ENCODE results near the gene PRPF6.

PRPF6 gene

DNA sequence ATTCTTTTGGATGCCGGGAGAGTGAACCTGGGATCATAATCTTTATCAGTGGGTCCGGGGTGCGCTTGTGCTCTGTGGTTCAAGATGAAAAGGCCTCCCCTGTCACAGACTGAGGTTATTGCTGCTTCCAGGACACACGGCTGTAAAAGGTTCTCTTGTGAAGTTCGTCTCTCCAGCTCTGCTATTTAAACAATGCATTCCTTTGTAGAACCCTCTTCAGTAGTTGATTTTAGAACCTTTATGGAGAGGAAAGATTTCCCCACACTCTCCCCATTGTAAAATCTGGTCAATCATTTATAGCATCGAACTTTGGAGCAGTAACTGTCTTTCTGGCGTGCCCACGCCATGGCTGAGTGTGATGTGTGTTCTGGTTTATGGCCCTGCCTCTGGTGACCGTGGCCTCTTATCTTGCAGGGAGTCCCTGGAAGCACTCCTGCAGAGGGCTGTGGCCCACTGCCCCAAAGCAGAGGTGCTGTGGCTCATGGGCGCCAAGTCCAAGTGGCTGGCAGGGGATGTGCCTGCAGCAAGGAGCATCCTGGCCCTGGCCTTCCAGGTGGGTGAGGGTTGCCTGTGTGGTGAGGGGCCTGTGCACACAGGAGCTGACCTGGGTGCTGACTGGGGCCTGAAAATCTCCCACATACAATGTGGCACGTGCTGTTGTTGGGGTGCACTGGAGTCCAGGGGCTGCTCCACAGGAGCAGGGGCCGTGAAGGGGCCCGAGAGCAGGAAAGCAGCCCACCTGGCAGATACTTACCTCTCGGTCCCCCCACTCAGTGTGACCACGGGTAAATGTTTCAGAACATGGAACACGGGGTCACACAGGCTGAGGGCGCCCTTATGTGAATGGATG, 43.4 kb downstream of the PRPF6 start:
- Histone ChIP-seq H3K27ac (no peak overlapping the region), H3K4me3 (no peak overlapping the region)
- DNase-seq (ENCODE audit: low spot score) = no peak
- TF ChIP-seq, protein P1, sequence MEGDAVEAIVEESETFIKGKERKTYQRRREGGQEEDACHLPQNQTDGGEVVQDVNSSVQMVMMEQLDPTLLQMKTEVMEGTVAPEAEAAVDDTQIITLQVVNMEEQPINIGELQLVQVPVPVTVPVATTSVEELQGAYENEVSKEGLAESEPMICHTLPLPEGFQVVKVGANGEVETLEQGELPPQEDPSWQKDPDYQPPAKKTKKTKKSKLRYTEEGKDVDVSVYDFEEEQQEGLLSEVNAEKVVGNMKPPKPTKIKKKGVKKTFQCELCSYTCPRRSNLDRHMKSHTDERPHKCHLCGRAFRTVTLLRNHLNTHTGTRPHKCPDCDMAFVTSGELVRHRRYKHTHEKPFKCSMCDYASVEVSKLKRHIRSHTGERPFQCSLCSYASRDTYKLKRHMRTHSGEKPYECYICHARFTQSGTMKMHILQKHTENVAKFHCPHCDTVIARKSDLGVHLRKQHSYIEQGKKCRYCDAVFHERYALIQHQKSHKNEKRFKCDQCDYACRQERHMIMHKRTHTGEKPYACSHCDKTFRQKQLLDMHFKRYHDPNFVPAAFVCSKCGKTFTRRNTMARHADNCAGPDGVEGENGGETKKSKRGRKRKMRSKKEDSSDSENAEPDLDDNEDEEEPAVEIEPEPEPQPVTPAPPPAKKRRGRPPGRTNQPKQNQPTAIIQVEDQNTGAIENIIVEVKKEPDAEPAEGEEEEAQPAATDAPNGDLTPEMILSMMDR (IDR thresholded peaks at IDR 0.05) = no peak

DNA sequence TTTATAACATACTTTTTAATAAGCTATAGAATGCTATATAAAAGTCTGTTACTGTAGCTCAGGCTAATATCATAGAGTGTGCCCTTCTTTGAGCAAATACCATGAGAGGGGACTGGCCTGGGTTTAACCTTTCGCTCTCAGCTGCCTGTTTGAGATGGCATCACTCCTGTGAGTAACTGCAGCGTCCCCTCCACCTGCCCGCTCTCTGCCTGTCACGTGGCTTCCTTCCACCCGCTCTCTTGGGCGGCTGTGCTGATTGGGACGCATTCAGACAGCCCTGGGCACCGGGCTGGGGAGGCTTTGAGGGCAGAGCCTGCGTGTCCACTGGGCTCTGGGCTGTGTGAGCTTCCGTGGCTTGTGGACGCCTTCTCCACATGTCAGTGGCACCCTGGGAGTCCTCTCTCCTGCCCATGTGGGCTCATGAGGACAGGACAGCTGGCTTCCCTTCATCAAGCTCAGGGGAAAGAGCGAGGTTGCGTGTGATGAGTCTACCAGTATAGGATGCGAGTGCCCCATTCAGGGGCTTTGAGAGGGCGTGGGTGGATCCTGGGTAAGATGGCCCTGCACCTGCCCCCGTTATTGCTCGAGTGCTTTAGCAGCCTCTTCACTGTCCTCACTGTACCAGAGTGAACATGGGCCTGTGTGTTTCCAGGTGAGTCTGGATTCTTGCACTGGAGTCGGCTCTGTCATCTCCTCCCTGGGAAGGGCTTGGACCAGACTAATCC, 44.3 kb downstream of the PRPF6 start:
- Histone ChIP-seq H3K4me3 (no peak overlapping the region), H3K27ac (no peak overlapping the region)
- no peak for DNase-seq (ENCODE audit: low spot score)
- TF ChIP-seq, protein P1 (IDR thresholded peaks at IDR 0.05) = no peak

DNA sequence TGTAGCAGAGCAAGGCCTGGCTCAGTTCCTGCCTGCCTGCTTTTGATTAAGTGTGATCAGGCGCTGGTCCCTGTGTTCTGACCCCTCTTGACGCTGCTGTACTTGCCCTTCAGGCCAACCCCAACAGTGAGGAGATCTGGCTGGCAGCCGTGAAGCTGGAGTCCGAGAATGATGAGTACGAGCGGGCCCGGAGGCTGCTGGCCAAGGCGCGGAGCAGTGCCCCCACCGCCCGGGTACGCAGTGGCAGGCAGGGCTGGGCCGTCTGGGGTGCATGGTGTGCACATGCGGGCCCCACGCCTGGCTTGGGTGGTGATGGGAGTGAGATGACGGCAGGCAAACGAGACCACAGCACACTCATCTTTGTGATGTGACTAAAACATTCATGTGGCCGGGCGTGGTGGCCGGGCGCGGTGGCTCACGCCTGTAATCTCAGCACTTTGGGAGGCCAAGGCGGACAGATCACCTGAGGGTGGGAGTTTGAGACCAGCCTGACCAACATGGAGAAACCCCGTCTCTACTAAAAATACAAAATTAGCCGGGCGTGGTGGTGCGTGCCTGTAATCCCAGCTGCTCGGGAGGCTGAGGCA, 45.0 kb downstream of the PRPF6 start:
- no peak for DNase-seq (ENCODE audit: low spot score)
- Histone ChIP-seq H3K4me3 (no peak overlapping the region), H3K27ac (no peak overlapping the region)
- TF ChIP-seq, protein P1 (IDR thresholded peaks at IDR 0.05) = no peak

DNA sequence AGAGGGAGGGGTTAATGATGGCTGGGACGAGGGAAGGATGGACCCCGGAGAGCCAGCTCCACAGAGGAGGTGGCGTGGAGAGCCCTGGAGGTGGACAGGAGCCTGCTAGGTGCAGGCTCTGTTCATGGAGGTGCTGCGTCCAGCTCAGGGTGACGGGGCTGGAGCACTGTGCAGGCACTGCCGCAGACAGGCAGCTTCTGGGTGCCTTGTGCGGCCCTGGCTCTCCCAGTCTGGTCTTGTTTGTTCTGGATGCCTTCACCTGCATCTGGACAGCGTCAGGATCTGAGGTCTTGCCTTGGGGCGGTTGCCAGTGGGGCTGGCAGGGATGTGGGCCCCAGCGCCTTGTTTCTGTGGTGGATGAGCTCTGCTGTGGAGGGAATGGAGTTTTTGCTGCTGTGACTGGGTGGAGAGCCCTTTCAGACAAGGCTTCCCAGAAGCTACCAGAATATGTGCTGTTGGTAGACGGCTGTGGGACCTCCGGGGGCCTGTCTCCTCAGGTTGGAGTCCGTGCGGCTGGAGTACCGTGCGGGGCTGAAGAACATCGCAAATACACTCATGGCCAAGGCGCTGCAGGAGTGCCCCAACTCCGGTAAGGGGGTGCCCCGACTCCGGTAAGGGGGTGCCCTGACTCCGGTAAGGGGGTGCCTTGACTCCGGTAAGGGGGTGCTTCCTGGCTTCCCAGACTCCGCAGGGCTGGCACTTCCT, 47.2 kb downstream of the PRPF6 start:
- TF ChIP-seq, protein P1 (IDR thresholded peaks at IDR 0.05) = no peak
- Histone ChIP-seq H3K27ac (no peak overlapping the region), H3K4me3 (no peak overlapping the region)
- DNase-seq (ENCODE audit: low spot score) = no peak

DNA sequence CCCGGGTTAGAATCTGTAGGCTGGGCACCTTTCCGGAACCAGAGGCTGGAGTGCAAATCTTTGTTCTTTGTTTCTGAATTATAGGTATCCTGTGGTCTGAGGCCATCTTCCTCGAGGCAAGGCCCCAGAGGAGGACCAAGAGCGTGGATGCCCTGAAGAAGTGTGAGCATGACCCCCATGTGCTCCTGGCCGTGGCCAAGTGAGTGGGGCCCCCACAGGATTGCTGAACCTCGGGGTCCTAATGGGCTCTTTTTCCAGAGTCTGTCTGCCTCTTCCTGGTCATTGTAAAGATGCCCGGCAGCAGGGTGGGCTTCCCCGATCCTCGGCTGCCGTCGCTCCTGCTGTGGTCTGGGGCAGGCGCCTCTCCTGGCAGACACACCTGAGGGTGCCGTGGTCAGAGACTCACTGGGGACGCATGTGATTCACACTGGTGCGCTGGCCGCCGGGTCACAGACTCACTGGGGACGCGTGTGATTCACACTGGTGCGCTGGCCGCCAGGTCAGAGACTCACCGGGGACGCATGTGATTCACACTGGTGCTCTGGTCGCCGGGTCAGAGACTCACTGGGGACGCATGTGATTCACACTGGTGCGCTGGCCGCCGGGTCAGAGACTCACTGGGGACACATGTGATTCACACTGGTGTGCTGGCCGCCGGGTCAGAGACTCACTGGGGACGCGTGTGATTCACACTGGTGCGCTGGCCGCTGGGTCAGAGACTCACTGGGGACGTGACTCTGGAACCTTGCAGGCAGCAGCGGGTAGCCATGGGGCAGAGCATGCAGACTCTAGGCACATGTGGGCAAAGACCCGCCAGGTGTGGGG, 48.6 kb downstream of the PRPF6 start:
- DNase-seq (ENCODE audit: low spot score) = no peak
- TF ChIP-seq, protein P1 (IDR thresholded peaks at IDR 0.05) = no peak
- no peak overlapping the region for H3K4me3 ChIP-seq
- no peak overlapping the region for H3K27ac ChIP-seq
